NCI-H1694 (cell line): ENCODE data around the gene MAML2.

ENCODE experiments used
- DNase-seq: peaks from one replicate; lab custom pipeline; 2025; lab: John Stamatoyannopoulos, UW

Gene MAML2

DNA sequence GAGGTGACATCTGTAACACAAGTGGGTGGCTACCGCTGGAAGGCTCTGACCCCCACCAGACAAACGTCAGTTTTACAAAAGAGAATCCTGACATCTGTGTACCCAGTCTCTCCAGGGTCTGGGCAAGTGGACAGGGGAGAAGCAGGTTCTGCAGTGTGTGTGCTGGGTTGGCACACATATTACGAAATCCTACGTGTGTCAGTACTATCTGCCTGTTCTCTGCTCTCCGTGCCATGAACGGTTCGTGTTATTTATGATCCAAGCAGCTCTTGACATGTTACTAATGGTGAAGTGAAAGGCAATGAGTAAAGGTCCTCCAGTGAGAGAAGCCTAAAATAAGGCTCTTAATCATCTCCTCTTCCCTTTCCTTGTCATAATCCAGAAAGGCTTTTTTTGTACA, 217.6 kb downstream of the MAML2 start:
- DNase-seq = no peak

DNA sequence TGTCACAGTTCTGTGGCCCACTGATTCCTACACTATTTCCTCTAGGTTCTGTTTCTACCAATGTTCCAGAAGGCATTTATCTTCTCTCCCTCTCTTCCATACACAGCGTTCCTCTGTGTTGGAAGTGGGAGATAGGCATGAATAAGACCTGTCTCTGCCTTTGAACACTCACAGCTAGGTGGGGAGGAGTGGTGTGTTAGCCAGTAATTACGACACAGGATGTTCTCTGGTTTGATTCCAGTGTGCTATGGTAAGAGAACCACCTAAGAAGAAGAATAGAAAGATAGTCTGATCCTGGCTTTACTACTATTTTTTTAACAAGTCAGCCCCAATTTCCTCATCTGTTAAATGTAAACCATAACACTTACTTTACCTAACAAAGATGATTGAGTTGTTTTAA, 218.8 kb downstream of the MAML2 start:
- no peak for DNase-seq

DNA sequence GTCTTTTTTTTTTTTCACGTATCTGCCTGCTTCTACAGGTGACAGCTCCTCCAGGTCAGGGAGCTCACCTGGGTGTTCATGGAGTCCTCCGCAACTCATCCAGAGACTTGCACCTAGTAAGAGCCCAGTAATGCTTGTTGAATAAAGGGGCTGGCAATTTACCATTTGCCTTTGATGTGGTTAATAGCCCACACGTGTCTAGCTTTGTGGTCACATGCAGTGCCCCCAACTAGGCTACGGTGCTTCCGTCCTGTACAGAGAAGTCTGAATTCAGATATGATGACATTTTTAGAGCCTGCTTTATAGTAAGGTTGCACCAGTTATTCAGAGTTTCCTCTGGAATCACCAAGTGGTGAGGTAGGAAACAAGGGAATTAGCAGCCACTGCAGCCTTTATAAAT, 219.7 kb downstream of the MAML2 start:
- no peak for DNase-seq

DNA sequence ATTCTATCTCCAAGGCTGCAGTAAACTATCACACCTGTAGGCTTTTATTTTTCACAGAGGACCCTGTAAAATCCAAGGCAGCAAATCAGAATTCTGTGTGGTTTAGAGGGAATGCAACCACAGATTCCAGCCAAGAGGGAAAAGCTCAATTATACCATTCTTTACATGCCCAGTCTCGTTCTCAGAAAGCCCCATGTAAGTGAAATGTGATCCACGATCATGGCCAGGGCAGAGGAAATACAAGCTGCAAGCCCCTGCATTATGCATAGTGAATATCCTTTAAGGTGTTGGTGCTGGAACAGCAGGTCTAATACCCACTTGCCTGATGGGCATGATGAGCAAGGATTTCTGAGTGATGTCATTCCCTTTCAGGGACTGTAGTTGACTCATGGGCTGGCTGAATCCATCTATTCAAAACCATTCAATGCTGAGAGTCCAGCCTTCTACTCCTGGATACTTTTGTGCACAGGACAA, 220.4 kb downstream of the MAML2 start:
- no peak for DNase-seq

DNA sequence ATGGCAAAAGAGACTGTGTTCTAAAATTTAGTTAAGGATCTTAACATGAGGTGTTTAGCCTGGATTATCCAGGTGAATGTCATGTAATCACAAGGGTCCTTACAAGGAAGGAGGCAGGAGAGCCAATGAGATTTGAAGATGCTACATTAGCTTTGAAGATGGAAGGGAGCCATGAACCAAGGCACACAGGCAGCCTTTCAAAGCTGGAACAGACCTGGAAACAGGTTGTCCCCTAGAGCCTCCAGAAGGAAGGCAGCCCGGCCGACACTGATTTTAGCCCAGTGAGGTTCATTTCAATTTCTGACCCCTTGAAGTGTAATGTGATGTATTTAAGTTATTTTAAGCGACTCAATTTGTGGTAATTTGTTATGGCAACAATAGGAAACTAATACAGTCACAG, 223.8 kb downstream of the MAML2 start:
- no peak for DNase-seq

DNA sequence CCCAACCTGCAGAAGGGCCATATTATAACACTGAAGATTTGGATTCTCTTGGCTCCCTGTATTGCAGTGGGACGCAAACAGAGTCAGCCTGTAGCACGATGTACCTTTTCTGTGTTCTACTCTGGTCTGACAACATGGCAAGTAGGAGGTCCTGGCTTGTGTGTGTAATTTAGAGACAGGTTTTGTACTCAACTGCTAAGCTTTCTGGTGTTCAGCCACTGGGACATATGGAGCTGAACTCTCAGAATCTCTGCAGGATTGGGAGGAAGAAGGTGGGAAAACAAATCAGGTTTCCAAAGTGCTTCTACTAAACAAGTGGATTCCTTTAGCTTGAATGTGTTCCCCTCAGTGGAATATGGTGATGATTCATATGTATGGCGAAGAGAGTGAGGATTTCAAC, 226.6 kb downstream of the MAML2 start:
- no peak for DNase-seq

DNA sequence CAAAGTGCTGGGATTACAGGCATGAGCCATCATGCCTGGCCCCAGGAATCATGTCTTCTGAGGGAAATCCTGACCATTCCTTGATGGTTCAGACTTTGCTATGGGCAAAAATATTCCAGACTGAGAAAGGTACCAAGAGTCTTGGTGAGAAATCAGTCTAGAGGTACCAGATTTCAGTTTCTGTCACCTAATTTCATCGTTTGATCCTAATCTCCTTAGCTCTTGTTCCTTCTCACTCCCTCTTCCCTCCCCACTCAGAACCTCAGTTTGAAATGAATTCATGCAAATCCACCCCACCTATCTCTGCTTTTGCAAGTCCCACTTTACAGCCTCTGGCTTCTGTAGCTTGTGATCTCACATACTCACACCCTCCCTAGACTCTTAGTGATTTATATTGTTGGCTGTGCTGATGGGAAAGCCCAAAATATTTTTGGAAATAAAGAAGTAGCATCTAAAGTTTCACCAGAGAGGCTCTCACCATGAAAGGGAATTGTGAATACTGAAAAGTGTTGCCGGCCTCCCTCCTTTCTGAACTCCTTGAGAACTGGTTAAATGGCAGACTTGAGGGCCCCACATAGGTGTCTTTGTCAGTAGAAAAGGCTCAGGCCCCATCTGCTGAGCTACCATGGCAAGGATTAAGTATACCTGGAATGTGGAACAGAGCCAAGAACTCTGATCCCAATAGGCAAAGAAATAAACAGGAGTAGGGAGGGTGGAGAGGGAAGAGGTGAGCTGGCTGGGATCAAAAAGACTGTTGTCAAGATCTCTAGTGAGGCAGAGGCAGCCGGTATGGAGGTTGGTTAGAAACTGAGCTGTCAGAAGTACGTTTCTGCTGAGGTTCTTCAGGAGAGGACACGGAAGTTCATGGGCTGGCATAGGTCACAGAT, 228.6 kb downstream of the MAML2 start:
- DNase-seq = no peak

DNA sequence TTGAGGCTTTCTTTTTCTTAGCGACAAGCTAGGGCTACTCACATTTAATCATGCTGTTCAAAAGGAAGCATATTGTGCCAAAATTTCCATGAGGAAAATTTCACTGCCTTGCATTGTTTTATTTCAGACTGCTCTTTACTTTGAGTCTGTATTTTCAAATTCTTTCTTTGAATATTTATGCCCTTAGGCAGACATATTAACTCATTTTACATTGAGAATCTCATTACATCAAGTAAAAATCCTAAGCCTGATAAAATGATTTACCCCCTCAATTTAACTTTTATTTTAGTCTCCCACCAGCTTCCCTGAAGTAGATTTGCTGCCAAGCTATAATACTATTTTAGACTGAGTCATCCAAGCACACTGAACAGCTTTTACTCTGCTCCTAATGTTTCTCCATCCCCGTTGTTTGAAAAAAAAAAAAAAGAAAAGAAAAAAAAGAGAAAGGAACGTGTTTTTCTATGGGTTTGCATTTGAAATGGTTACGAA, 229.8 kb downstream of the MAML2 start:
- DNase-seq = no peak

DNA sequence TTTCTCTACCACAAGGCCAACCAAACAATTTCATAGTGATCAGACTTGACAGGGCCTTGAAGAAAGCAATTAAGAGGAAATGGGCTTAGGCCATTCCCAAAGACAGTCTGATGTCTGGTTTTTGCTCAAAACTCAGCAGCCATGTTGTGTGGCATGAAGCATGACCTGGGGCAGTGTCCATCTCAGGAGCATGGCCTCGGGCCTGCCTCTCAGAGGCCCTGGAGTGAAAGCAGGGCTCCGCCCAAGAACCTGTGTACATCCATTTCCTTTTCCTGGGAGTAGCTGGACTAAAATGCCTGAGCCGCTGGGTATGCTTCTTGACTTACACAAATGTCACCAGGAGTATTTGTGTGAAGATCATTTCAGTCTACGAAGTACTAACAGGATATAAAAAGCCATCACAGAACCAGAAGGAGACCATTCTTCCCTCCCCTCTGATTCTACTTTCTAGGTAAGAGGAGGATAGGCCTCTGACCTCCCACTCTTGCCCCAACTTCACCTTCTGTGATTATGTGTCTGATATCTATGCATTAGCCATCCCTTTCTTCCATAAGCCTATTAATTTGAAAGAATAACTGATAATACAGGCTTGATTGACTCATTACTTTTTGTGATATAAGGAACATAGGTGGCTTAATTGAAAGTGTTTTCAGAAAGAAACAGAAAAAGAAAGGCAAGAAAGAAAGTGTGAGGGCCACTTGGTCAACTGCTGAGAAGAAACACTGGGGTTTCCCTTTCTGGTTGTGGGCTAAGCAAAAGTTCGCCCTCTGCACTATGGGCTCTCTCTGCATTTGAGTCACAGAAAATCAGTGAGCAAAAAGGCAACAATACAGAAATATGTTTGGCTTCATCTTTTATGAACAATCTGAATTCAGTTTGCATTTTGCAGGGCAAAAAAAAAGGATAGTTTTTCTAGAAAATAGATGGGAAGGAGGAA, 230.5 kb downstream of the MAML2 start:
- no peak for DNase-seq

DNA sequence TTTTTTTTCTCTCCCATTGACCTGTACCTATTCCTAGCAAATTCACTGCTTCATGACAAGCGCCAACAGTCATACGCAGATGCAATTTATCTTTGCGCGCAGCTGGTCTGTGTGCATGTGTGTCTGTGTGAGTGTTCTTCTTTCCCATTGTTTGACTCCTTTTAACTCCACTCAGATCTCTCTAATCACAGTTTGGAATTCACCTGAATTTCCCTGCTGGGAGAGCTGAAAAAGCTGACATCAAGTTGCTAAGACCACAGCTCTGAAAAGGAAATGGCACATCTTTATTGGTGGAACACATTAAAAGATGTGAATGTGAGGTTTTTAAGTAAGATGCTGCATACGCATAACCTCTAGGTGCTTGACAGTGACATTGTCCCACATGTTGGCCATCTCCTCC, 231.7 kb downstream of the MAML2 start:
- no peak for DNase-seq

DNA sequence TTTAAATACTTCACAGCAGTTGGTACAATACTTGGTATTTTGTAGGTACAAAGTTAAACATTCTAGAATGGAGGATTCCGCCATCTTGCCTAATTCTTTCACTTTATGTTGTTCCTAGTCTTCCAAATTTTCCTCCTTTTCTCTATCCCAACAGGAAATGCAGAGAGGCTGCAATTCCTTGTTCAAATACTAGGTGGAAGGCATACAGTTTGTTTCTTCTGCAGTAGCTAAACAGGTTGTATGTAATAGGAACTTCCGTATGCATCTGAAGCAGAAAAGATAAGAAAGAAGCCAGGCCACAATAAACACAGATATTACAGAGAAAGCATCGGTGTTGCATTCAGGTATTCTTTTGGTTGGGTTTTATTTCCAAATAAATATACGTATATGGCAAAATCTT, 232.7 kb downstream of the MAML2 start:
- DNase-seq = no peak

DNA sequence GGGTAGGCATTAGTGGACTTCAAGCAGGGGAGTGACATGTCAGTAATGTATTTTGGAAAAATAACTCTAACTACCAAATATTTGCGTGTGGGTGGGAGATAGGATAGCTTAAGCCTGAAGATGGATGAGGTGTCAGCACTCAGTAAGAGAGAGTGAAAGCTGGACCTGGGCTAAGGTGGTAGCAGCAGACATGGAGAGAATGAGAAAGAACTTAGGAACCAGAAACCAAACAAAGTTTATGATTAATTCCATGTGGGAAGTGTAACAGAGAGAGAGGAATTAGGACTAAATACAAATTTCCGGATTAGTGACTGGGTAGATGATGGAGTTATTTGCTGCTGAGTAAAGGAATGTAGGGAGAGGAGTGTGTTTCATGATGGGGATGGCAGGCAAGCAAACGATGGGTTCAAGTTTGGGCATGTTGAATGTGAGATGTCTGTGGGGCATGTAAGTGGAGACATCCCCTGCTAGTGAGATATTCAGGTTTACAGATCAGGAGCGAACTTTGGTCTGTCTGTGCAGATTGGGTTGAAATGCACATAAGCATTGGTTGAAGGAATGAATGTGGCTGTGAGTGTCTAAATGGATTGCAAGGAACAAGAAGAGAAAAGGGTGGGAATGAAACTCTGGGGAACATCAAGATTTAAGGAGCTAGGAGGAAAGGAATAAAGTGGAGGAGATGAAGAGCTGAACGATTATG, 233.5 kb downstream of the MAML2 start:
- no peak for DNase-seq

DNA sequence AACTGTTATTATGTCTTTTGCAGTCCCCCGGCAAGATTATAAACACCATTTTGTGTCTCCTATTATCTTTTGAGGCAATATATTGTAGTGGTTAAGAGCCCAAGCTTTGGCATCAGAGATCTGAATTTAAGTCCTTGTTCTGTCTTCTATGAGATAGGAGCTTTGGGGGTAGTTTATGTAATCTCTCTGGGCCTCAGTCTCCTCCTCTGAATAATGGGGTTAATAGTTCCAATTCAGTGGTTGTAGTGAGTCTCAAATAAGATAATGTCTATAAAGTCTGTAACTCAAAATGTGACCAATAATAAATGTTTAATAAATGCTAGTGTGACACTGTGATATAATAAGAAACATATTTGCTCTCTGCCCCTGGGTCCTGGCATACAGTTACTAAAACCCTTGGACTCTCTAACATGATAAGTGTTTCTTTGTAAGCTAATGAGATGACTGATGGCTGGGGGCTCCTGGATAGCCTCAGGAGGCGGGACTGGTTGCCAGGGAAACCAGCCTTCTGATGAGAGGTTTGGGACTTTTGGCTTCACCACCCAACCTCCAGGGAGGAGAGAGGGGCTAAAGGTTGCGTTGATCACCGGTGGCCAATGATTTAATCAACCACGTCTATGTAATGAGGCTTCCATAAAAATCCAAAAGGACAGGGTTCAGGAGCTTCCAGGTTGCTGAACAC, 235.7 kb downstream of the MAML2 start:
- no peak for DNase-seq

DNA sequence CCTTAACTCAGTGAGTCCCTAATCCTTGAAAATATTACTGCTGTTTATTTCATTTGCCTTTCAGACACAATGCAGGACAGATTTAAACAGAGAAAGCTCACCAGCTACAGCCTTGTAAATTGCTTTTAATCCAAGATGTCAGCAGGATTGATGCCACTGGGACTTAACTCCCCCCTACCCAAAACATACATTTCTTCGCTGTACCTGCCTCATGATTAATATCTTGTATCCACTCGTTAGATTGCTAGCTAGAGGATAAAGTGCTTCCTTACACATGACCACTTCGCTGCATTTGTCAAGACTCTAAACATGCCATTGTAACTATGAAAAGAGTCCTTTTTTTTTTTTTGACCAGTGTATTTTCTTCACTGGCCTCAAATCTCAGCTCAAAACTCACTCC, 236.3 kb downstream of the MAML2 start:
- no peak for DNase-seq

DNA sequence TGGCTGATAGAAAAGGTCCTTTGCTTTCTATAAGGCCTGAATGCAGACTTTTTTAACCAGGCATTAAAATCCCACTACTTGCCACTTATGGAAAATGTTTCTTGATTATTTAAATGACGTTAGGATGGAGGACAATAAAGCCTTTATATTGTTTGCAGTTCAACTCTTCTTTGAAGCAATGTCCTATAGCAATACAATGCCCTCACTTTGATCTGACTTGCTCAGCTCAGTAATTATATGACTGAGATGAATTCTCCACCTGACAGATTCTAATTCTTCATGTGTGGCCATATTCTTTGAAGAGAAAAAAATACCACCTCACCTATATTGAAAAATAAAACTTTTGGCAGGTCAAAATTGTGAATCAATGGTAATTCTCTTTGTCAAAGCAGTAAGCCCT, 237.1 kb downstream of the MAML2 start:
- no peak for DNase-seq

DNA sequence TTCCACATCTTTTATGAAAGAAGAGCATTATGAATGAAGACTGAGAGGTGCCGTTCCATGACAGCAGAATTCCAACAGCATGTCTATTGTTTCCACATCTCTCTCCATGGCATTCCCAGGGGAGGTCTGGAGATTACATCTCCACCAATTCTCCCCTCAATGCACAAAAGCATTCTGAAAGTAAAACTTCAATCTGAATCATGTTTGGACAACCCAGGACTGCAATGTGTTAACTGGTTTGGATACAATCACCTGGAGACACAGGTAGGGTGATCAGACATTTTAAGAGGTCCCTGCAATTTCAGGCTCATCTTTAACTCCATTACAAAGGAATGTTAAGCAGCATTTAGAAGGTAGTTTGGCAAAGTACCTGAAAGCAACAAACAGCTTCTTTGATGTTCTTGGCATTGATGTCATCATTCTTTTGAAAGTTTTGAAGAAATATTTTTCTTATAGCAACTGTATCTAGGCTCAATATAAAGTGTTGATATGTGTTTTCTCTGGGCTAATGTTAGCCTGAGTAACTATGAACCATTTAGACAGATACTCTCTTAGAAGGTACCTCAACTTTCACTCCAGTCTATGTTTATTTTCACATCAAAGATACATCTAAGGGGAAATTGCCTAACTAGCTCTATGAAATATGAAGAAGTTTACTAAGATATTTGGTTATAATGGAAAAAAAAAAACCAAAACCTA, 237.6 kb downstream of the MAML2 start:
- DNase-seq = no peak

DNA sequence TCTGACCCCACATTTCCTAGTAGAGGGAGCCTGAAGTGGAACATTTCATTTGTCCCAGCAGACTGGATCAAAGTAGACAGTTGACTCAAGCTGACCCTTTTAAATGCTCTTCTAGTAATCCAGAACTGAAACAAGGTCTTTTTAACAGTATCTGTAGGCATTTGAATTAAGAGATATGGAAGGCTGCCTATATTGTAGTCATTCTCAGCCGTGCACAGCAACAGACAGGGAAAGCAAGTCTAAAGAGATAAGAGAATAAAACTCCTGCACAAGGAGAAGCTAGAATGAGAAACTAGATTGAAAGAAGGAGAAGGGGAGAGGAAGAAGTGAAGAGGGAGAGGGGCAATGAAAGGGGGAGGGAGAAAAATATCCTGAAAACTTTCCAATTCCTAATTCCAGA, 238.5 kb downstream of the MAML2 start:
- DNase-seq = no peak

DNA sequence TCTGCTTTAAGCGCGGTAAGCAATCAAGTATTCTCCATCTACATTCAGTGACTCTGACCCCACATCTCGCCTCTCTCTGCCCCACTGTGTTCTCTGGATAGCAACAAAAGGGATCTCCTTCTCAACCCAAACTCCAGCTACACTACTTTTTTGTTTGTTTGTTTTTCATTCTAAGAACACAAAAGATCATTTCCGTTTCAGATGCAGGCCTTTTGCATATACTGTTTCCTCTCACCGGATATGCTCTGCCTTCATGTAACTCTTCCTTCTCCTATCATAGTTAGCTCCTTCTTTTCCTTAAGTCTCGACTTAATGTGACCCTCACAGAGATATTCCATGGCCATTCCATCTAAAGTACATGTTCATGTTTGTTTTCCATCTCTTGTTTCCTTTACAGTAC, 239.3 kb downstream of the MAML2 start:
- DNase-seq = no peak

DNA sequence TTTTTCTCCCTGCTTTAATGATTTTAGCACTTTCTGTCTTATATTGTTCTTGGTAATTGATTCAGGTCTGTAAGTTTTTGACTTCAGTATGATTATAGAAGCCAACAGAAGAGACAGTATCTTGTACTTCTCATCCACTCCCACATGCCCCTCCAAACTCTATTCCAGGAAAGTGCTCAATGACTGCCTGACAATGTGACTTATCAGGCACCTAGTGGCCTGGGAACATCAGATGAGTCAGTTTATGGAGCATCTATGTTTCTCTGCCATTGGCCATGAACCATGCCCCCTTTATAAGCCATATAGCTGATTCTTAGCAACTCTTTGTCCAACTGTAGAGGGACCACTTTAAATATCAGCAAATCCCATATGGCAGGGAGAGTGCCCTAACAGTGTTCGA, 239.9 kb downstream of the MAML2 start:
- no peak for DNase-seq

DNA sequence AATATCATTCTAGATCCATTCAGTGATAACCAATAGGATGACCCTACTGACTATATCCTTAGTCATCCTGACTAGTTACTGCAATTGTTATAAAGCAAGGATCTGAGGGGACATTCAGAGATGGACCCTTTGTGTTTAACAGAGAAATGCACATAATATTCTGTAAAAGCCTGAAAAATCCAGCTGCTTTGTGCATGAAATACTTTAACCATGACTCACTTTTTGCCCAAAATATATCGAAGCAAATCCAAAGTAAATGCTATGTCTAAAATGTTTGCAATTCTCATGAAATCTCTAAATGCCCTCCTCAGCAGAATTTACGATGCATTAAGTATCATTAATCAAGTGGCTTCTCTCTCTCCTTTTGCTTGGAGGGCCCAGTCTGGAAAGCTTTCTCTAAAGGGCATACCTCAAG, 240.3 kb downstream of the MAML2 start:
- no peak for DNase-seq

DNA sequence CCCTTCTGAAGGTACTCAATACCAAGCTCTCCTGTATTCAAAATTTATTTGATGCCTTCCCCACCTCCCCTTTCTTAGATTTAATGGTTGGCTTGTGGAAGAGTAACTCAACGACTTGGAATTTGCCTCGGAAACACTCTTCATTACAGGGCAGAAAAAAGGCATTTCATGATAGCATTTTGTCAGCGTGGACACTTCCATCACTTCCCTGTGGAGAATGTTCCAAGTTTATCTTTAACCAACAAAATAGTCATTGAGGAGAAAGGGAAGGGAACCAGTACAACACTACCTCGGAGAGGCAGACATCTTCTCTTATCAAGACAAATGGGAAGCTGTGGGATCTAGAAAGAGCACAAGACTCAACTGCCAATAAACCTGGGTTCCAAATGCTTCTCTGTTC, 241.8 kb downstream of the MAML2 start:
- DNase-seq = no peak
